Stimulated activated CD8-positive, alpha-beta memory T cell treated with anti-CD3 and anti-CD28 coated beads, Interleukin-12 subunit alpha, Interleukin-12 subunit beta, amount 100 ng/mL, for 24 hours (primary cell): ENCODE results near the gene ZNF790.

Experiments
- DNase-seq: peaks from one replicate; pipeline ENCODE4 v3.0.0-alpha.2; 2020; ENCODE audit errors: extremely low read depth

Gene ZNF790

DNA sequence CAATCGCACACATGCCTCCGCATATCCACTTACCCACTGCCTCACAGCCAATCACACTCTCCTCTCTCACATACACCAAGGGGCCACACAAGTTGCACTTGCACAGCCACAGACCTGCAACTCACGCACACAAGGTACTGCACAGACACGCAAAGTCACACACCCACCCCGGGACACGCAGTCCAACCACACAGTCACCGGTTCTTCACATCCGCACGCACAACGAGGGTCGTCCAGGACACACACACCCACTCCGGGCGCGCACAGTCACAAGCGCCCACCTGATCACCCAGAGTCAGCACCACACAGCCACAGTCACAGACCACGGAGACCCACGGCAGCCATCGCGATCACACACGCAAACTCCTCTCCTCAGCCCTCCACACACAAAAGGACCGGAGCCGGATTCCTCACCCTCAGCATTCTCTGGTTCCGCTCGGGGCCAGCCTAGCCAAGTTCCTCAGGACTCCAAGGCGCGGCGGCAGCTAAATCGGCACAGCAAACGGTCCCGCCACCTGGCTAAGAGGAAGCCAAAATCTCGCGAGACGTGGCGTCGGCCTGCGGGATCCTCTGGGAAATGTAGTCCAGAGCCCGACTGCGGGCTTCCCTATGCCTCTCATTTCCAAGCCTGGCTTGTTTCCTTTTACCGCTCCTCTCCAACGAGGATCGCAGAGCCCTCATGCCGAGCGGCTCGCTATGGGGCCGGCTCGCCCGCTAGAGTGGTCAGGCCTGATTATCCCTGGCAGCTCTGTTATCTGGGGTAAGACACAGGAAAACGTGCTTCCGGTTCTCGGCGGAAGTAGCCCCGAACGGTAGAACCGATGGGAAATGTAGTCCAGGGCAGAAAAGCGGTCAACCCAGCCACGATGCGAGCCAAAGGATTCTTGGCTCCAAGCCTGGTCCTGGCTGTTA is 65.6 kb downstream of the ZNF790 start, which contains the start of gene ZNF850:
TSS of gene ZNF850 (minus strand) at position 497 of the 912 bp plus-strand sequence. CDS start 10,201 bp downstream, outside the sequence.
- peak; percentile 85 for DNase-seq

GRCh38 chr19:36771261-36772231 is 66.6 kb downstream of the ZNF790 start:
- no peak for DNase-seq
